NCI-H446 treated with DMSO at 0.1 percent for 48 hours (cell line): ENCODE measurements around the gene VSIR.
A peak's percentile ranks its signal among the peaks of the same experiment; 100 is the strongest.

Source experiments
- DNase-seq: peaks from one replicate; lab custom pipeline; 2025; lab: John Stamatoyannopoulos, UW

Gene VSIR

DNA sequence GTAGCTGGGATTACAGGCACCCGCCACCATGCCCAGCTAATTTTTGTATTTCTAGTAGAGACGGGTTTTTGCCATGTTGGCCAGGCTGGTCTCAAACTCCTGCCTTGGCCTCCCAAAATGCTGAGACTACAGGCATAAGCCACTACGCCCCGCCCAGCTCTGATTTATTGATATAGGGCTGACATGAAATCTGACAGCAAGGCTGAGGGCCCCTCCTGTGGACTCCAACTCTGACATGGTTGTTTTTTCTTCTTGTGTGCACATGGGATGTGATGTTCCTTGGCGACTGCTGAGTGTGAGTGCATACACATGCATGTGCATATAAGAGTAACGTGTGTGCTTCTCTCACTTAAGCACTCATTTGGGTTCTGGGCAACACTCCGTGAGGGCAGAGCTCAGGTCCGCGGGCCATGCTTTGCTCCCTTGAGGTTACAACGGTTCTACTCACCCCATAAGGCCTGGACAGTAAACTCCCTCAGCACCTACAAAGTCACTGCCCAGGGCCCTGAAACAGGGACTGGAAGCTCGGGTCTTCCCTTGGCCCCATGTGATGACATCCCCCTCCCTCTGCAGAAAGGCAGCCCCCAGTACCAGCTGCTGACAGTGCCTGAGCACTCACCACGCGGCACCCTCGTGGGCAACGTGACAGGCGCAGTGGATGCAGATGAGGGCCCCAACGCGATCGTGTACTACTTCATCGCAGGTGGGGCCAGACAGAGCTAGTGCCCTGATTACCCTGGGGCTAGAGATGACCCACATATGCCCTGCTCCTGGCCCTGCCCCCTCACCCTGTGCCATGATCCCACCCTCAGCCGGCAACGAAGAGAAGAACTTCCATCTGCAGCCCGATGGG, 33.6 kb upstream of the VSIR start:
- DNase-seq, result no peak

DNA sequence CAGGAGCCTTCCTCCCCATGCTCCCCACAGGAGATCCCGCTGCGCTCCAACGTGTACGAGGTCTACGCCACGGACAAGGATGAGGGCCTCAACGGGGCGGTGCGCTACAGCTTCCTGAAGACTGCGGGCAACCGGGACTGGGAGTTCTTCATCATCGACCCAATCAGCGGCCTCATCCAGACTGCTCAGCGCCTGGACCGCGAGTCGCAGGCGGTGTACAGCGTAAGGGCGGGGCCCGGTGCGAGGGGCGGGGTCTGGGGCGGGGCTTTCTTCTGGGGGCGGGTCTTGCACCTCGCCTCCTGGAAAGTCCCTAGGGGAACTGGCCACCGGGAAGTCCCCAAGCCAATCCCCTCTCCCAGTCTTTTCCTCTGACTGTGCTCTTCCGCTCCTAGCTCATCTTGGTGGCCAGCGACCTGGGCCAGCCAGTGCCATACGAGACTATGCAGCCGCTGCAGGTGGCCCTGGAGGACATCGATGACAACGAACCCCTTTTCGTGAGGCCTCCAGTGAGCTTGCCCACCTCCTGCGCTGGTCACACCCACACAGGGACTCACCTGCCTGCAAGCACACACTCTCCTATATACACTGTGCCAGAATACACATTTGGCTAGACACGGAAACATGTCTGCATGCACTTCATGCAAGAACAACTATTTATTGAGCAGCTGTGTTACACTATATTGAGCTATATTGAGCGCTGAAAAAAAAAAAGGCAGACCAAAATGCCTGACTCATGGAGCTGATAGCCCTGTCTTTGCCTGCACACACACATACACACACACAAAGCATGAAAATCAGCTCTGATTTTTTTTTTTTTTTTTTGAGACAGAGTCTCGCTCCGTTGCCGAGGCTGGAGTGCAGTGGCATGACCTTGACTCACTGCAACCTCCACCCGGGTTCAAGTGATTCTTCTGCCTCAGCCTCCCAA, 32.7 kb upstream of the VSIR start:
- DNase-seq, result no peak

DNA sequence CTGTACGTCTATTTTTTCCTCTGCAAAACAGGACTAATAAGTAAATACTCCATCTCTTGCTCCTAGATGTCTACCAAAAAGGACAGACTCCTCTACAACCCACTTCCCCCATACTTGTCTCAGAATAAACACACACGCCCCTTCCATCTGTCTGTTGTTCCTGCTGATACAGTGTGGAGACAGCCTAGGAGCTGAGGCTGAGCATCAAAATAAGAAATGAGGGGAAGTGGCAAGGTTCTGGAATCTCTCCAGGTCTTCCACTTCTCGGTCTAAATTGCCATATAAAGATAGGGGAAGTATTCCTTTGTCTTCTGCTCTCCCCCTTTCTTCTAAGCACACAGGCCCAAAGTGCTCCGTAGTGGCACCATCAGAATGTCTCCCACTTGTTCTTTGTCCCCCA, 30.8 kb upstream of the VSIR start:
- peak; percentile 35 for DNase-seq

DNA sequence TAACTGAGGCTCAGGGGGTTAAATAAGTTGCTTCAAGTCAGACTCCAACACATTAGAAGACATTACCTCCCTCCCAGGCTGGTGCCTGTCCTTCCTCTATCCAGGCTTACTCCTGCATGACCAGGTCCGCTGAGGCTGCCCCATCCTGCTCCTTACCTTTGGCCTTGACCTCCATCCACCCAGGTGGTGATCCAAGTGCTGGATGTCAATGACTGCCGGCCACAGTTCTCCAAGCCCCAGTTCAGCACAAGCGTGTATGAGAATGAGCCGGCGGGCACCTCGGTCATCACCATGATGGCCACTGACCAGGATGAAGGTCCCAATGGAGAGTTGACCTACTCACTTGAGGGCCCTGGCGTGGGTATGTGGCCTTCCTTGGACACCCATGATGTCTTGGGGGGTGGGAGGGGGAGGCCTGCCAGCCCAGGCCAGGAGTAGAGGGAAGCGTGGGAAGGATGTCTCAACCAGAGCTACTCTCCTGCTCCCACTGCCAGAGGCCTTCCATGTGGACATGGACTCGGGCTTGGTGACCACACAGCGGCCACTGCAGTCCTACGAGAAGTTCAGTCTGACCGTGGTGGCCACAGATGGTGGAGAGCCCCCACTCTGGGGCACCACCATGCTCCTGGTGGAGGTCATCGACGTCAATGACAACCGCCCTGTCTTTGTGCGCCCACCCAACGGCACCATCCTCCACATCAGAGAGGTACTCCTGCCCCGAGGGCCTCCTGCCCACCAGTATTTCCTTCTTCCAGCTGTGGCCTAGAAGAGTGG, 29.6 kb upstream of the VSIR start:
- no peak for DNase-seq

DNA sequence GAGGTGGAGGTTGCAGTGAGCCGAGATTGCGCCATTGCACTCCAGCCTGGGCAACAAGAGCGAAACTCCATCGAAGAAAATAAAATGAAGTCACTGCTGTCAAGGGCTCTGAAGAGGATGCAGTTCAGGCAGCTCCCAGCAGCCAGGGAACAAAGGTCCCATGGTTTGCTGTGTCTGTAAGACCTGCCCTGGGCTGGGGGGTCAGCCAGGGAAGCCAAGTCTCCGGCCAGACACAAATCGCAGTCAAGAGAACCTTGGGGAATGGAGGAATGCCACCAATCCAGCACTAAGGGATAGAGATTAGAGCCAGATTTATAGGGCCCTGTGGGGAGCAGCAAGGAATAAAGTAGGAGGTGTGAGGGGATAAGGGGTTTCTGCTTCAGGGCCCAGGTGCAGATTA, 28.9 kb upstream of the VSIR start:
- DNase-seq, result no peak

DNA sequence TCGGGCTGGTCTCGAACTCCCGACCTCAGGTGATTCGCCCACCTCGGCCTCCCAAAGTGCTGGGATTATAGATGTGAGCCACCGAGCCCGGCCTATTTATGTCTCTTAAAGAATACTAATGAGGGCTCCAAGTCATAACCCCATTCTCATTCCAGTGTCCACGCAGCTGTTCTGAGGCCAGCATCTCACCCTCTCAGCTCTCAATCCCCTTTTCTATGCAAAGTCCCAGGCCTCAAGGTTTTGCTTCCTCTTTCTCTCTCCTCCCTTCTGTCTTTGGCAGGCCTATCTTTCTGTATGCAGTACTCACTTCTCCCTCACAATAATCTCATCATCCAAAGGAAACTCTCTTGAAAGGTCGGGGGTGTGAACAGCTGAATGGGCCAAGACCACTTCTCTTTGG, 28.0 kb upstream of the VSIR start:
- DNase-seq, result no peak

DNA sequence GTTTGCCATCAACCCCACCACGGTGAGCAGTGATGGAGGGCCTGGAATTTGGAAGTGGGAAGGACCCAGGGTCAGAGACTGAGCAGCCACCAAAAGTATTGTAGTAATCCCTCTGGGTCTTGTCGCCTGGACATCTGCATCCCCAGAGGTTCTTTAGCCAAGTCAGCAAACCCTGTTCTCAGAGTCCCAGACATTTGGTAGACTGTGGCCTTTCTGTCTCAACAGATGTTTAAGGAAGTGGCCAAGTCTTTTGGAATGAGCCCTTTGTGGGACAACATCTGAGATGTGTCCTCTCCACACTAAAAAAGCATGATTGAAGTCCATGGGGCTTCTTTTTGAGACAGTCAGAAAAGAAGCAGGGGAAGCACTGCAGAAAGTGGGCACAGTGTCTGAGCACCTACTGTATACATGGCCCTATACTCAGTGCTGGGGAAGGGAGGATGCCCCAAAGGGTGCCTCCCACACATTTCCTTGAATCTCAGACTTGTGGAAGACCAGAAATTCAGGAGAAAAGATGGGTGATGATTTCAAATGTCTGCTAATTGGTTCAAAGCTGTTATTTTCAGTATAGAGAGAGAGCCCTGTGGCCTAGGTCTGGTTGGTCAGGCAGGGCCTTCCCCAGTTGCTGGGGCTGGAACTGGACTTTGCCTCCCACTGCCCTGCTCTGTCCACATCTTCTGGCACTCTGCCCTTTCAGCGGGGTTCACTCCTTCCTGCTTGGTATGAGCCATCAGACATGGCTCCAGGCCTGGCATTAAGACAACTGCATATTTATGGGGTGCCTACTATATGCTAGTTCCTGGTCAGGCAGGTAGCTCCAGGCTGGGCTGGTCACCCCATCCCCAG, 26.5 kb upstream of the VSIR start:
- no peak for DNase-seq

DNA sequence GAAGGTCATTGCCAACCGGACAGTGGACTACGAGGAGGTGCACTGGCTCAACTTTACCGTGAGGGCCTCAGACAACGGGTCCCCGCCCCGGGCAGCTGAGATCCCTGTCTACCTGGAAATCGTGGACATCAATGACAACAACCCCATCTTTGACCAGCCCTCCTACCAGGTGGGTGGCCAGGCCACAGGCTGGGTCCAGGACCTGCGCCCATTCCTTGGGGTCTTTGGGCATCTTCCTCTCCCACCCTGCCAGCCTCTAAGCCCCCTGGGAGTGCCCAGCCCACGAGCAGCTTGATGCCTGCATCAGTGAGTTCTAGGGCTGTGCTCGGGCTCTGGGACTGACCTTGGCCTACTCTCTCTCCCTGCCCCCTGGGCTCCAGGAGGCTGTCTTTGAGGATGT, 25.8 kb upstream of the VSIR start:
- DNase-seq, result no peak

DNA sequence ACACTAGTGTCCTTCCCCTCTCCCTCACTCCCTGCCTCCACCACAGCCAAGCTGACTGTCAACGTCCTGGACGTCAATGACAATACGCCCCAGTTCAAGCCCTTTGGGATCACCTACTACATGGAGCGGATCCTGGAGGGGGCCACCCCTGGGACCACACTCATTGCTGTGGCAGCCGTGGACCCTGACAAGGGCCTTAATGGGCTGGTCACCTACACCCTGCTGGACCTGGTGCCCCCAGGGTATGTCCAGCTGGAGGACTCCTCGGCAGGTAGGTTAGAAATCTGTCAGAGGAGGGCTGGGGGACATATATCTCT, 24.9 kb upstream of the VSIR start:
- no peak for DNase-seq

DNA sequence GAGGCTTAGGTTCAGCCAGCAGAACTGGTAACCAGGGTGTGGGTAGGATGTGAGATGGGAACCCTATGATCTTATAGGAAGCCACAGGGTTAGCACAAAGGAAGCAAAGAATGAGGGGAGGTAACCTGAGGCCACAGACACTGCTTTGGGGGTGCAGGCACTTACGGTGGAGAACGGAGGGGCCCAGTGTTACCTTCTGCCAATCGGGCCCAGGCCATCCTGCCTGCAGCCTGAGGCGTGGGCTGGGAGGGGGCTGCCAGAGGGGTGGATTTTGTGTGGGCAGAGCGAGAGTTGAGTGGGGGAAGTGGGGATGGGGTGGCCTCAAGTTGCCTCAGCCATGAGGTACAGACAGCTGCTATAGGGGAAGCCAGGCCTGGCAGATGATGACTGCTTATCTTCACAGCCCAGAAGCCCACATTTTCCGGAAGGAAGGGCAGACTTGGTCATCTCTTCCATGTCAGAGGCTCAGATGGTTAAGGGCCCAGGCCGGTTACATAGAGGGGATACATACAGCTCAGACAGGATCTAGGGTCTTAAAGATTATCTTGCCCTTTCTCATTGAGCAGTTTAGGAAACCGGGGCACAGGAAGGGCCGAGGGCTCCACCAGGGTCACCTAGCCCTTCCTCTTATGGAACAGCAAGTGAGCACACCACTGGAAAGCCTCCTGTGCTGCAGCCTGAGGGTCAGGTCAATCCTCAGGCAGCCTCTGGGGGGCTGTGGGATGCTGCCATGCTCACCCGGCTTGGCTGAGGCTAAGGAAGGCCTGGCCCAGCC, 24.4 kb upstream of the VSIR start:
- no peak for DNase-seq

DNA sequence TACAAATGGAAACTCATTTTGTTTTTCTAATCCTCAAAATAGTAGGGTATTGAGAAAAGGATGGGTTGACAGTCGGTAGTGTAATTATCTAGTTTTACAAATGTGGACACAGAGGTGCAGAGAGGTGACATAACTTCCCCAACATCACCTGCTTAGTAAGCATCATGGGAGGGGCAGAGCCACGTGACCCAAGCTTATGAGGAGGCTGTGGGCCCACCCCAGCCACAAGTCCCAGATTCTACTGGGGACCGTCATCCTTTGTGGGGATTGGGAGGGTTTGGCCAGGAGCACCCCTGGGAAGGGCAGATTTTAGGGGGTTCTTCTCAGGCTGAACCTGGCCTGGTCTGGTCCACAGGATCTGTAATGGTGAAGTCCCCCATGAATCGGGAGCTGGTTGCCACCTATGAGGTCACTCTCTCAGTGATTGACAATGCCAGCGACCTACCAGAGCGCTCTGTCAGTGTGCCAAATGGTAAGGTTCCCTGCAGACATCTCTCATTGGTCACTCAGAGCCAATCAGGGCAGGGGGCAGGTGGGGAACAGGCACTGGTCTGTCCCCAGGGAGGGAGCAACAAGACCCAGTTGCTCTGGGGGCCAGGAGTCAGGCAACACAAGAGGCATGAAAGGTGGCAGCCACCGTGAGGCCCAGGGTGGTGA, 23.6 kb upstream of the VSIR start:
- DNase-seq, result no peak

DNA sequence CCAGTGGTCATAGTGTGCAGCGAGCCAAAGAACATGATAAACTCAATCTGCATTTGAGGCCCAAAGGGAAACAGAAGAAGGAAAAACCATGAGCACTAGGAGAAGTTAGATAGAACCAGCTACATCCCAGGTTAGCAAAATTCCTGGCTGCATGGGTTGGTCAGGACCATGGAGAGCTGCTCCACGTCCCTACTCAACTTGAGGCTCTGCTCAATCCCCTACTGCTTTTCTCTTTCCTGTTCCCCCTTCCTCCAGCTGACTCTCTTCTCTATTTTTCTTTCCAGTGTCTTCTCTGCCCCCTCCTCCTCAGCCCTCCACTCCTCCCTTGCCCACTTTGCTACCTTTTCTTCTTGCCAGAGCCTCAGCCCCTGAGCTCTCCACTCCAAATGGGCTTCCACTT, 21.9 kb upstream of the VSIR start:
- no peak for DNase-seq

DNA sequence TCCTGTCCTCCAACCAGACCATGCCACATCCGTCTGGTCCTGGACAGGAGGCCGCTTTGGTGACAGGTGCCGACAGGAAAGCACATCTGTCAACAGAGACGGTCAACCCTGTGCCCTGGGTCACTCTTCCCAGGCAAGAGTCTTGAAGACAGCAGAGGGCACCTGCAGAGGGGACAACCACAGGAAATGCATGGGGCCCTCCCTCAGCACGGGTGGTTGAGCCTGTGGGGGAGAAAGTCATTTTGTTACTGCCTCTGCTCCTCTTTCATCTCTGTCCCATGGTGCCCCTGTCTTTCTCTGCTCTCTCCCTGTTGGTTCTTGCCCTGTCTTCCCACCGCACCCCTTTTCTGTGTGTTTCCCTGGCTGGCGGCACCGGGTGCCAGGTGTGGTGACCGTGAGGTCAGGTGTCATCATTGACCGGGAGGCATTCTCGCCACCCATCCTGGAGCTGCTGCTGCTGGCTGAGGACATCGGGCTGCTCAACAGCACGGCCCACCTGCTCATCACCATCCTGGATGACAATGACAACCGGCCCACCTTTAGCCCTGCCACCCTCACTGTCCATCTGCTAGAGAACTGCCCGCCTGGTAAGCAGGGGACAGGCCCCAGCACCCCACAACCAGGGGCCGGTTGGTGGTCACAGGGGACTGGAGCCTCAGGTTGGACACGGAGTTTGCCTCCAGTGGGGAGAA, 17.6 kb upstream of the VSIR start:
- no peak for DNase-seq

DNA sequence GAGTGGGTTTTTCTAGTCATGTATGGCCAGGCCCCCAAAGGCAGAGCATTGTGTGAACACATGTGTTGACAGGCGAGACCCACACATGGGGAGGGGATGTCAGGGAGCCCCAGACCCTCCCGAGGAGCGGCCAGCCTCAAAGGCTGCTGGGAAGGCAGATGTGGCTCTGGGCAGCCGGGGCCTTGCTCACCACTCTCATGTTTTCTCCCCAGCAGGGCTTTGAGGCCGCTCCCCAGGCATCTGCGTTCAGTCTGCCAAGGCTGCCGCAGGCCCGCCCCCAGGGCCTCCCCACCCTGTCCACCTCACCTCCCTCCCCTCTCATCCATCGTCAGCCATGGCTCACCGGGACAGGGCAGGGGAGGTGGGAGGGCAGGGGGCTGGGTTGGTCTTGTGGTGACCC, 16.6 kb upstream of the VSIR start:
- no peak for DNase-seq

DNA sequence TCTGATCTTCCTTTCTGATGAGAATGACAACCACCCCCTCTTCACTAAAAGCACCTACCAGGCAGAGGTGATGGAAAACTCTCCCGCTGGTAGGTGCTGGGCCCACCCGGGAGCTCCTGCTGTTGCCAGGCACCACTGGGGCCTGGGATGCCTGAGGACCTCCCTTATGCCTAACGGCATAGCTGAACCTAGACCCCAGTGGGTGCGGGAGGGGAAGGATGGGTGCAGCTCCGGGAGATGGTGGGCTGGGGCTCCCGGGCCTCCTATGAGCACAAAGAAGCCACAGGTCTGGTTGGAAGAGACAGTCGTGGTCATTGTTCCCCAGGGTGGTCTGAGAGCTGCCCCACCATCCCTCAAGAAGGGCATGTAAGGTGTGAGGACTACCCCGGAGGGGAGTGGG, 15.6 kb upstream of the VSIR start:
- no peak for DNase-seq

DNA sequence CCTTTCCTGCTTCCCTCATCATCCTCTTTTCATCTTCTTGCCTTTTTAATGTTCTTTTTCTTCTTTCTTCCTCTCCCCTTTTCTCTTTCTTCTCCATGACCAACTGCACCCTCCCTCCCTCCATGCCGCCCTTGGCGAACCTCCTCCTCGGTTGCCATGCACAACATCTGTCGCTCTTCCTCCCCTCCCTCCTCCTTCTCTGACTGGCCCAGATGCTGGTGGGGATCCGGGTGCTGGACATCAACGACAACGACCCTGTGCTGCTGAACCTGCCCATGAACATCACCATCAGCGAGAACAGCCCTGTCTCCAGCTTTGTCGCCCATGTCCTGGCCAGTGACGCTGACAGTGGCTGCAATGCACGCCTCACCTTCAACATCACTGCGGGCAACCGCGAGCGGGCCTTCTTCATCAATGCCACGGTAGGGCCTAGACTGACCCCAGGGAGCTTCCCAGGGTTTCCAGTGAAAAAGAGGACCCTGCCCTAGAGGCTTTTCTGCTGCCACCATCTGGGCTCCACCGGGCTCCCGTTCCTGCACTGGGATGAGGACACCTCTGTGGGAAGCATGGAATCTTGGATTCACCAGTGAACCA, 11.5 kb upstream of the VSIR start:
- no peak for DNase-seq

DNA sequence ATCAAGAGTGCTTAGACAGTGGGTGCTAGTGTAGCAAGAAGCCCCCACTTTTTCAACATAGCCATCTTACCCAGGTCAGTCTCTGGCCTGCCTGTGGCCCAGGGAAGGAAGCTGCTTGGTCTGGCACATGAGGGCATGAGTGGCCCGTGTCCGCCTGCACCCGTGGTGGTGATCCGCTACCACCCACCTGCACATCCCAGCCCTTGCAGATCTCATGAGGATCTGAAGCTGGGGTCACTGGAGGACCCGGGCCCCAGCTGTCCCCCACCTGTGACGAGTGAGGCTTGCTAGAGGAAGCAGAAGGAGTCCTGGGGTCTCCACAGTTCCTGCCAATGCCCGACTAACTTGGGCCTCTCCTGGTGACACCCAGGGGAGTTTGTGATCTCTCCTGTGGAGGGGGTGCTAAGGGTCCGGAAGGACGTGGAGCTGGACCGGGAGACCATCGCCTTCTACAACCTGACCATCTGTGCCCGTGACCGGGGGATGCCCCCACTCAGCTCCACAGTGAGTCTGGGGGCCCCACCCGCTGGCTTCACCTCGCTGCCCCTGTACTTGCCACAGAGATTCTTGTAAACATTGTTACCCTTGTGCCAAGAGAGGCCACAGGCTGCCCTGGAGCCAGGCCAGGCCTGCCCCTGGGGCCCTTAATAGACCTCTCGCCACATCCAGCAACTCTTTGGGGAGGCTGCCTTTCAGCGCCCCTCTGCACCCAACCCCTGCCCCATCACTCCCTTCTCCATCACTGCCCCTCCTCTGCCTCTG, 10.8 kb upstream of the VSIR start:
- no peak for DNase-seq

DNA sequence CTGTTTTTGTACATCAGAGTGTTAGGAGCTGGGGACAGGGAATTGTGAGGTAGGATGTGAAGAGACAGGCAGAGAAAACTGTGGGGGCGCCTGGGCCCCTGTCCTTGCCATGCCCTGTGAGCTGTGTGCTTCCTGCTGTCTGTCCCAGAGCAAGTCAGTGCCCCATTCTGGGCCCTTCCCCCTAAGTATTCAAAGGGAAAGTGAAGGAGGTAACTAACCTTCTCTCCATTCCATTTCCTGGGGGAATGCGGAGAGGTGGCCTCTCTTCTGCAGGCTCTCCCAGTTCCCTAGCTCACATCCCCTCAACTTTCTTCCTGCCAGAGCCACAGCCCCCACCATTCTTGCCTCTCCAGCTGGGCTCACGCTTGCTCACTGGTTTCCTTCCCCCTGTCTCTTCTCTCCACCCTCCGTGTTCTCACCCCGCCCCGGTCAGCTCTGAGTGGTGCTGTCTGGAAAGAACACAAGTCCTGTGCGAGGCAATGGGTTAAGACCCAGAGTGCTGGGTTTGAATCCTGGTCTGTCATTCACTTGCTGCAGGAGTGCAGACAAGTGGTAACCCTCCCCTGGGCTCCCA, 9.7 kb upstream of the VSIR start:
- no peak for DNase-seq
